GM10266 (cell line): ENCODE data around the gene ALAD.
"Not testable (repeated sequence)": the region's sequence is repeated elsewhere in the genome, so short reads cannot be mapped to it uniquely, and the experiment has no call there.

ENCODE experiments used
- DNase-seq: peaks from one replicate; pipeline ENCODE4 v3.0.0; 2012; ENCODE audit errors: extremely low spot score
- CTCF ChIP-seq: IDR thresholded peaks from 2 replicates; pipeline ENCODE4 v1.5.1; 2012; ENCODE audit warnings: mild to moderate bottlenecking, low read depth; ENCODE audit not compliant: control insufficient read depth, insufficient read depth; ENCODE audit errors: missing control alignments

The ALAD gene

GRCh38 chr9:113369855-113370140, 31.3 kb downstream of the ALAD start:
- no peak for TF ChIP-seq CTCF
- no peak for DNase-seq

- no peak for DNase-seq
- TF ChIP-seq CTCF = no peak
Measured at GRCh38 chr9:113368982-113369854, 31.9 kb downstream of the ALAD start.

GRCh38 chr9:113368348-113368981, 32.6 kb downstream of the ALAD start:
- no peak for TF ChIP-seq CTCF
- no peak for DNase-seq

GRCh38 chr9:113365652-113366051, 35.4 kb downstream of the ALAD start:
- DNase-seq = not testable (repeated sequence)

GRCh38 chr9:113364951-113365350, 36.1 kb downstream of the ALAD start:
- TF ChIP-seq CTCF = no peak
- DNase-seq = no peak

GRCh38 chr9:113363336-113363735, 37.7 kb downstream of the ALAD start:
- no peak for DNase-seq
- no peak for TF ChIP-seq CTCF

- no peak for TF ChIP-seq CTCF
- no peak for DNase-seq
Measured at GRCh38 chr9:113361304-113362018, 39.6 kb downstream of the ALAD start.
